HEK293 (cell line): Measurements from ENCODE around the gene RYR2.

Experiments
- CTCF ChIP-seq: fragments of 450-650 bp; formaldehyde crosslinking; IDR thresholded peaks from 2 replicates; pipeline ENCODE4 v1.5.1; 2016; ENCODE audit warnings: missing biosample characterization, missing genetic modification characterization
- TCF7L2 ChIP-seq: IDR thresholded peaks from 2 replicates; pipeline ENCODE4 v1.6.1; 2011; ENCODE audit warnings: low read depth, mild to moderate bottlenecking, inconsistent platforms, low read length, moderate library complexity, borderline replicate concordance
- ZBTB21 ChIP-seq: fragments of 450-650 bp; formaldehyde crosslinking; IDR thresholded peaks from 2 replicates; pipeline ENCODE4 v1.5.1; 2017; ENCODE audit warnings: missing biosample characterization, missing genetic modification characterization
- ZNF302 ChIP-seq: fragments of 450-650 bp; formaldehyde crosslinking; IDR thresholded peaks from 2 replicates; pipeline ENCODE4 v1.5.1; 2016; ENCODE audit warnings: missing biosample characterization, missing genetic modification characterization, low read depth
- ZNF341 ChIP-seq: fragments of 450-650 bp; formaldehyde crosslinking; IDR thresholded peaks from 2 replicates; pipeline ENCODE4; 2016; ENCODE audit warnings: low read depth, missing biosample characterization, missing genetic modification characterization
- ZNF660 ChIP-seq: fragments of 450-650 bp; IDR thresholded peaks from 2 replicates; pipeline ENCODE4 v1.5.1; 2018; ENCODE audit warnings: missing biosample characterization, mild to moderate bottlenecking, missing genetic modification characterization
- ZNF776 ChIP-seq: fragments of 450-650 bp; formaldehyde crosslinking; IDR thresholded peaks from 2 replicates; pipeline ENCODE4 v1.5.0; 2017; ENCODE audit warnings: missing biosample characterization, missing genetic modification characterization, borderline replicate concordance
- TF ChIP-seq, protein P1 (sequence below): IDR thresholded peaks from 2 replicates; pipeline ENCODE4 v1.6.1; 2011; ENCODE audit warnings: mild to moderate bottlenecking, low read depth, low read length, borderline replicate concordance

DNA sequence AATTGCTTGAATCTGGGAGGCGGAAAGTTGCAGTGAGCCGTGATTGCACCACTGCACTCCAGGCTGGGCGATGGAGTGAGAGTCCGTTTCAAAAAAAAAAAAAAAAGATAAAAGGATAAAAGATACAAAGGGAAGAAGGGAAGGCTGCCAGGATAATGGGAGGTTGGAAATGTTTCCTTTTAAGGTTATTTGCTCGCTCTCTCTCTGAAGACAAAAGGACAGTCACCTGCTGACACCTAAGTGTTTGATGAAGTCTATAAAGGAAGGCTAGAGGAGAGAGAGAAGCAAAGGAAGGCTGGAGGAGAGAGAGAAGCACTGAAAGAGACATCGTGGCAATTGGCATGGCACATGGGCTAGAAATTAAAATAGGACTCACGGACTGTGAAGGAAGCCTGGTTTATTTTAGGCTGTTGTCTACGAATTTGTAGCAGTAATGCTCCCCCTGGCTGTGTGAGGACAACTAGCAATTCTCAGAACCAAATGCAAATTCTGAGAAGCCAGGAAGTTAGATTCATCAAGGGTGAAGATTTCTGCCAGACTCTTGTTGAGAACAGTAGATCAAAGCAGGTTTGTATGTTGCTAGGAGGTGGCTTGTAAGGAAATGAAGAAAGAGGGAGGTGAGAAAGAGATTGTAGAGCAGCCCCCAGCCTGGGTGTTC, 694.5 kb downstream of the RYR2 start:
- TF ChIP-seq ZBTB21 (tag by site-specific recombination) = no peak
- TF ChIP-seq CTCF (tag by site-specific recombination) = peak; percentile 66
- TF ChIP-seq ZNF341 (tag by site-specific recombination) = no peak
- TF ChIP-seq ZNF302 (tag by site-specific recombination) = no peak
- no peak for TF ChIP-seq ZNF660 (tag by site-specific recombination)
- TF ChIP-seq TCF7L2 = no peak
- TF ChIP-seq, protein P1, sequence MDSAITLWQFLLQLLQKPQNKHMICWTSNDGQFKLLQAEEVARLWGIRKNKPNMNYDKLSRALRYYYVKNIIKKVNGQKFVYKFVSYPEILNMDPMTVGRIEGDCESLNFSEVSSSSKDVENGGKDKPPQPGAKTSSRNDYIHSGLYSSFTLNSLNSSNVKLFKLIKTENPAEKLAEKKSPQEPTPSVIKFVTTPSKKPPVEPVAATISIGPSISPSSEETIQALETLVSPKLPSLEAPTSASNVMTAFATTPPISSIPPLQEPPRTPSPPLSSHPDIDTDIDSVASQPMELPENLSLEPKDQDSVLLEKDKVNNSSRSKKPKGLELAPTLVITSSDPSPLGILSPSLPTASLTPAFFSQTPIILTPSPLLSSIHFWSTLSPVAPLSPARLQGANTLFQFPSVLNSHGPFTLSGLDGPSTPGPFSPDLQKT = no peak
- TF ChIP-seq ZNF776 = no peak
